HG02610 (cell line): ENCODE data around the gene PALM3.

ENCODE experiments used
- ATAC-seq: cut with Tn5 transposase; IDR thresholded peaks from one replicate; pipeline ENCODE4 v1.9.1; 2021; ENCODE audit warnings: mild to moderate bottlenecking, moderate library complexity; ENCODE audit not compliant: unreplicated experiment

The PALM3 gene

GRCh38 chr19:14061751-14062557 lies at the start of gene PALM3:
PALM3 (minus strand) TSS chr19:14062076; CDS start chr19:14061980, 96 bp downstream.
- ATAC-seq = no peak

- ATAC-seq = no peak
These were observed 49.6 kb upstream of the PALM3 start for GRCh38 chr19:14111486-14111885.

- no peak for ATAC-seq
These were observed 48.8 kb upstream of the PALM3 start for GRCh38 chr19:14110650-14111049.

GRCh38 chr19:14107581-14108461 lies 45.9 kb upstream of the PALM3 start:
- no peak for ATAC-seq

GRCh38 chr19:14106840-14107239 lies 45.0 kb upstream of the PALM3 start:
- no peak for ATAC-seq

GRCh38 chr19:14105680-14106079 lies 43.8 kb upstream of the PALM3 start:
- no peak for ATAC-seq

- no peak for ATAC-seq
These were observed 41.4 kb upstream of the PALM3 start for GRCh38 chr19:14103310-14103709.

GRCh38 chr19:14102756-14103155 lies 40.9 kb upstream of the PALM3 start:
- ATAC-seq = no peak

- ATAC-seq = no peak
These were observed 40.3 kb upstream of the PALM3 start for GRCh38 chr19:14102102-14102696.

- no peak for ATAC-seq
These were observed 39.2 kb upstream of the PALM3 start for GRCh38 chr19:14101003-14101545.

GRCh38 chr19:14097532-14098151 lies 35.8 kb upstream of the PALM3 start:
- ATAC-seq = no peak

- no peak for ATAC-seq
These were observed 34.6 kb upstream of the PALM3 start for GRCh38 chr19:14096272-14096992.

GRCh38 chr19:14094854-14095253 lies 33.0 kb upstream of the PALM3 start:
- ATAC-seq = no peak

- no peak for ATAC-seq
These were observed 31.4 kb upstream of the PALM3 start for GRCh38 chr19:14093117-14093823.

- ATAC-seq = peak; percentile 4
These were observed 30.1 kb upstream of the PALM3 start for GRCh38 chr19:14091813-14092462.

- peak; percentile 69 for ATAC-seq
These were observed 29.4 kb upstream of the PALM3 start for GRCh38 chr19:14091081-14091812.

GRCh38 chr19:14090509-14091080 lies 28.7 kb upstream of the PALM3 start, which contains the start of gene SAMD1:
SAMD1 (minus strand) TSS chr19:14090751.
- ATAC-seq = peak; percentile 28
